Measurements from ENCODE around the gene EFEMP2.

DNA sequence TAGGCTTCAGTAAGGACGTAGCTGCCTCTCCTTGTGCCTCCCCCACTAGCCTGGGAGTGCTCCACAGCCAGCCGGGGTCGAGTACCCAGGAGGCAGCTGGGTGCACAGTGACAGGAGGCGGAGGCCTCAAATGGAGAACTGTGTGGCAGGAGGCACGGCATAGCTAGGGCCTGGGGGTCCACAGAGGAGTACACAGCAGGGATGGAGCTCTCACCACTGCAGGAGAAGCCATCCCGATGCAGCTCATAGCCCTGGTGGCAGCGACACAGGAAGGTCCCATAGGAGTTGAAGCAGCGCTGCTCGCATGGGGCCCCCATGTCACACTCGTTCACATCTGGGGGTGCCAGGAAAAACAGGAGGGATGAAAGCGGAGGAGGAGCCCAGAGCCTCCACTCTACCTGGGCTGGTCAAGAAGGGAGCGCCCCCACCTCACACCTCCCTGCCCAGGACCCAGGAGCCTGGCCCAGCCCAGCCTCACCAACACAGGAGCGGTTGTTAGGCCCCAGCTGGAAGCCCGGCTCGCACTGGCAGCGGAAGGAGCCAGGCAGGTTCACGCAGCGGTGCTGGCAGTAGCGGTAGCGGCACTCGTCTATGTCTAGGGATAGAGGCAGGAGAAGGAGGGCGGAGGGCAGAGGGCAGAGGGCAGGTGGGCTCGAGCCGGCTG is 2.8 kb downstream of the EFEMP2 start:
- TF ChIP-seq POLR2A (IDR thresholded peaks at IDR 0.05) (no peak), POLR2AphosphoS5 (IDR thresholded peaks at IDR 0.05) (no peak)
- TF ChIP-seq, protein P1, sequence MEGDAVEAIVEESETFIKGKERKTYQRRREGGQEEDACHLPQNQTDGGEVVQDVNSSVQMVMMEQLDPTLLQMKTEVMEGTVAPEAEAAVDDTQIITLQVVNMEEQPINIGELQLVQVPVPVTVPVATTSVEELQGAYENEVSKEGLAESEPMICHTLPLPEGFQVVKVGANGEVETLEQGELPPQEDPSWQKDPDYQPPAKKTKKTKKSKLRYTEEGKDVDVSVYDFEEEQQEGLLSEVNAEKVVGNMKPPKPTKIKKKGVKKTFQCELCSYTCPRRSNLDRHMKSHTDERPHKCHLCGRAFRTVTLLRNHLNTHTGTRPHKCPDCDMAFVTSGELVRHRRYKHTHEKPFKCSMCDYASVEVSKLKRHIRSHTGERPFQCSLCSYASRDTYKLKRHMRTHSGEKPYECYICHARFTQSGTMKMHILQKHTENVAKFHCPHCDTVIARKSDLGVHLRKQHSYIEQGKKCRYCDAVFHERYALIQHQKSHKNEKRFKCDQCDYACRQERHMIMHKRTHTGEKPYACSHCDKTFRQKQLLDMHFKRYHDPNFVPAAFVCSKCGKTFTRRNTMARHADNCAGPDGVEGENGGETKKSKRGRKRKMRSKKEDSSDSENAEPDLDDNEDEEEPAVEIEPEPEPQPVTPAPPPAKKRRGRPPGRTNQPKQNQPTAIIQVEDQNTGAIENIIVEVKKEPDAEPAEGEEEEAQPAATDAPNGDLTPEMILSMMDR (IDR thresholded peaks at IDR 0.05): no peak
